ENCODE results near the gene SERPINE1.
"Not testable (repeated sequence)": the region's sequence is repeated elsewhere in the genome, so short reads cannot be mapped to it uniquely, and the experiment has no call there.

Gene SERPINE1

DNA sequence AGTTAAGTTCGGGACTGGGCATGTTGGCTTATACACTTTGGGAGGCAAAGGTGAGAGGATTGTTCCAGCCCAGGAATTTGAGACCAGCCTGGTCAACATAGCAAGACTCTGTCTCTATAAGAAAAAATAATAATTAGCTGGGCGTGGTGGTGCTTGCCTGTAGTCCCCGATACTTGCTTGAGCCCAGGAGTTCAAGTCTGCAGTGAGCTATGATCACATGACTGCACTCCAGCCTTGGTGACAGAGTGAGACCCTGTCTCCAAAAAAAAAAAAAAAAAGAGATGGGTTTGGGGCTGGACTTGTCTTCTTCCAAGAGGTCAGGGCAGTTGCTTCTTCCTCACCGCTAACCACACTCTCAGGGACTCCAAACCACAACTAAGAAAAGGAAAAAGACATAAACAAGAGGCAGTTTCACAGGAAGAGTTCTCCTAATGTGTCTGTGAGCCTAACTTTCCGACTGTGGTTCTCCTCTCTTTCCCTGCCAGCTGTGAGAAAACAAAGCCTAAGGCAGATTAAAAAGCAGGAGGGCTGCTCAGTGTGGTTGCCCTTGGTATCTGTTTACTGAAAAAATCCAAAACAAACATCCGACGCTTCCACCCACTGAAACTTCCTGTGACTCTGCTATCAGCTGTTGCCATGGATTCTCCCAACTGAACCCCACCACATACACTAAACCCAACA, 2.4 kb upstream of the SERPINE1 start:
- peak; percentile 90 for DNase-seq (ENCODE audit: low spot score)

DNA sequence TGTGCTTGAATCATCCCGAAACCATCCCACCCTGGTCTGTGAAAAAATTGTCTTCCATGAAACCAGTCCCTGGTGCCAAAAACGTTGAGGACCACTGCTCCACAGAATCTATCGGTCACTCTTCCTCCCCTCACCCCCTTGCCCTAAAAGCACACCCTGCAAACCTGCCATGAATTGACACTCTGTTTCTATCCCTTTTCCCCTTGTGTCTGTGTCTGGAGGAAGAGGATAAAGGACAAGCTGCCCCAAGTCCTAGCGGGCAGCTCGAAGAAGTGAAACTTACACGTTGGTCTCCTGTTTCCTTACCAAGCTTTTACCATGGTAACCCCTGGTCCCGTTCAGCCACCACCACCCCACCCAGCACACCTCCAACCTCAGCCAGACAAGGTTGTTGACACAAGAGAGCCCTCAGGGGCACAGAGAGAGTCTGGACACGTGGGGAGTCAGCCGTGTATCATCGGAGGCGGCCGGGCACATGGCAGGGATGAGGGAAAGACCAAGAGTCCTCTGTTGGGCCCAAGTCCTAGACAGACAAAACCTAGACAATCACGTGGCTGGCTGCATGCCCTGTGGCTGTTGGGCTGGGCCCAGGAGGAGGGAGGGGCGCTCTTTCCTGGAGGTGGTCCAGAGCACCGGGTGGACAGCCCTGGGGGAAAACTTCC, 784 bp upstream of the SERPINE1 start:
- peak; percentile 82 for DNase-seq (ENCODE audit: low spot score)

DNA sequence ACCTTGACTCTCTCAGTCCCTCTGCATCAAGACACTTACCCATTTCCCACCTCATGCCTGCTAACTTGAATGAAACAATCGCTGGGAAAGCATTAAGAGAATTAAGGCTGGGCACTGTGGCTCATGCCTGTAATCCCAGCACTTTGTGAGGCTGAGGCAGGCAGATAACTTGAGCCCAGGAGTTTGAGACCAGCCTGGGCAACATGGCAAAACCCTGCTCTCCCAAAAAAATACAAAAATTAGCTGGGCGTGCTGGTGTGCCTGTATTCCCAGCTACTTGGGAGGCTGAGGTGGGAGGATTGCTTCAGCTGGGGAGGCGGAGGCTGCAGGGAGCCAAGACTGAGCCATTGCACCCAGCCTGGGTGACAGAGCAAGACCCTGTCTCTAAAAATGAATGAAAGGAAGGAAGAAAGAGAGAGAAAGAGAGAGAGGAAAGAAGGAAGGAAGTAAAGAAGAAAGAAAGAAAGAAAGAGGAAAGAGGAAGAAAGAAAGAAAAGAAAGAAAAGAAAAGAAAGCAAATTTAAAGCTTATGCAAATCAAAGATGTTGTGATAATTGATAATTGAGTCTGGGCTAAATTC, 646 bp downstream of the SERPINE1 start:
- no peak for DNase-seq (ENCODE audit: low spot score)

DNA sequence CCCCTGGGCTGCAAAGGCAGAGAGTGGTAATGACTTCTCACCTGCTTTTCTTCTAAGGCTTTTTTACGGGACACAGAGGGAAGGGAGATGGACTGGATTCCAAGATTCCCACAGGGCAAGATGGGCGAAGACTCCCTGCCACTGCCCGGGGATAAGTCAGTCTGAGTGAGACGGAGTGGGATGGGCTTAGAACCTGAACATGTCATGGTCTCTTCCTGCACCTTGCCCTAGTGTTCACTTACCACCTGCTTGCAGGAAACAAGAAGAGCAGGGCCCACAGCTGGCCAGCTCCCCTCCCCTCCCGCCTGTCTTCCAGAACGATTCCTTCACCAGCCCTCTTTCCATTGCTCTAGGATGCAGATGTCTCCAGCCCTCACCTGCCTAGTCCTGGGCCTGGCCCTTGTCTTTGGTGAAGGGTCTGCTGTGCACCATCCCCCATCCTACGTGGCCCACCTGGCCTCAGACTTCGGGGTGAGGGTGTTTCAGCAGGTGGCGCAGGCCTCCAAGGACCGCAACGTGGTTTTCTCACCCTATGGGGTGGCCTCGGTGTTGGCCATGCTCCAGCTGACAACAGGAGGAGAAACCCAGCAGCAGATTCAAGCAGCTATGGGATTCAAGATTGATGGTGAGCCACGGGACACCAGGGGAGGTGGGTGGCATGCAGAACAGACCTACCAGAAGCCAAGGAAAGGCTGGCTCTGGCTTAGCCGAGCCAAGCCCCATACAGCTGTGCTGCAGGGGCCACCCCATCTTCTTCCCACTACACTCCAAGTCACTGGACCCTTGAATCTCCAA, 1.3 kb downstream of the SERPINE1 start:
- DNase-seq (ENCODE audit: low spot score), result no peak

DNA sequence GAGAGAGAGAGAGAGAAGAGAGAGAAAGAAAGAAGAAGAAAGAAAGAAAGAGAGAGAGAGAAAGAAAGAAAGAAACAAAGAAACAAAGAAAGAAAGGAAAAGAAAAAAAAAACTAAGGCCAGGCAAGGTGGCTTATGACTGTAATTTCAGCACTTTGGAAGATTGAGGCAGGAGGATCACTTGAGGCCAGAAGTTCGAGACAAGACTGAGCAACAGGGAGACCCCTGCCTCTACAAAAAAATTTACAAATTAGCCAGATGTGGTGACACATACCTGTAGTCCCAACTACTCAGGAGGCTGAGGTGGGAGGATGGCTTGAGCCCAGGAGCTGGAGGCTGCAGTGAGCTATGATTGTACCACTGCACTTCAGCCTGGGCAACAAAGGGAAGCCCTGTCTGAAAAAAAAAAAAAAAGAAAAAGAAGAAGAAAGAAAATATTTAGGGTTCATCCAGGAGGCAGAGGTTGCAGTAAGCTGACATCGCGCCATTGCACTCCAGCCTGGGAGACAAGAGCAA, 2.8 kb downstream of the SERPINE1 start:
- no peak for DNase-seq (ENCODE audit: low spot score)

DNA sequence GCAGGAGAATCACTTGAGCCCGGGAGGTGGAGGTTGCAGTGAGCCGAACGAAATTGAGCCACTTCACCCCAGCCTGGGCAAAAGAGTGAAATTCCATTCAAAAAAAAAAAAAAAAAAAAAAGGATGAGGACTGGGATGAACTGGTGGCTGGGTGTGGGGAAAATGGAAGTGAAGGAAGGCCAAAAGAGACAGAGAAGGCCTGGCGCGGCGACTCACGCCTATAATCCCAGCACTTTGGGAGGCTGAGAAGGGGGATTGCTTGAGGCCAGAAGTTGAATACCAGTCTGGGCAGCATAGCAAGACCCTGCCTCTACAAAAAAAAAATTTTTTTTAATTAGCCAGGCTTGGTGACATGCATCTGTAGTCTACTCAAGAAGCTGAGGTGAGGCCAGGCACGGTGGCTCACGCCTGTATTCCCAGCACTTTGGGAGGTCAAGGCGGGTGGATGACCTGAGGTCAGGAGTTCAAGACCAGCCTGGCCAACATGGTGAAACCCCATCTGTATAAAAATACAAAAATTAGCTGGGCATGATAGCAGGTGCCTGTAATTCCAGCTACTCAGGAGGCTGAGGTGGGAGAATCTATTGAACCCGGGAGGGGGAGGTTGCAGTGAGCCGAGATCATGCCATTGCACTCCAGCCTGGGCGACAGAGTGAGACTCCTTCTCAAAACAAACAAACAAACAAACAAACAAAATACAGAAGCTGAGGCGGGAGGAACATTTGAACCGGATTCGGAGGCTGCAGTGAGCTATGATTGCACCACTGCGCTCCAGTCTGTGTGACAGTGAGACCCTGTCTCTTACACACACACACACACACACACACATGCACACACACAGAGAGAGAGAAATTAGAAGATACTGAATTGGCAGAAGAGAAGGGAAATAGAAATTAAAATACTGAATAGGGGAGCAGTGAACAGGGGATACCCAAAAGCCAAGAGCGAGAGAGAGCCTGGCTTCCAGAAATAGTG, 6.0 kb downstream of the SERPINE1 start:
- not testable (repeated sequence) for DNase-seq (ENCODE audit: low spot score)

DNA sequence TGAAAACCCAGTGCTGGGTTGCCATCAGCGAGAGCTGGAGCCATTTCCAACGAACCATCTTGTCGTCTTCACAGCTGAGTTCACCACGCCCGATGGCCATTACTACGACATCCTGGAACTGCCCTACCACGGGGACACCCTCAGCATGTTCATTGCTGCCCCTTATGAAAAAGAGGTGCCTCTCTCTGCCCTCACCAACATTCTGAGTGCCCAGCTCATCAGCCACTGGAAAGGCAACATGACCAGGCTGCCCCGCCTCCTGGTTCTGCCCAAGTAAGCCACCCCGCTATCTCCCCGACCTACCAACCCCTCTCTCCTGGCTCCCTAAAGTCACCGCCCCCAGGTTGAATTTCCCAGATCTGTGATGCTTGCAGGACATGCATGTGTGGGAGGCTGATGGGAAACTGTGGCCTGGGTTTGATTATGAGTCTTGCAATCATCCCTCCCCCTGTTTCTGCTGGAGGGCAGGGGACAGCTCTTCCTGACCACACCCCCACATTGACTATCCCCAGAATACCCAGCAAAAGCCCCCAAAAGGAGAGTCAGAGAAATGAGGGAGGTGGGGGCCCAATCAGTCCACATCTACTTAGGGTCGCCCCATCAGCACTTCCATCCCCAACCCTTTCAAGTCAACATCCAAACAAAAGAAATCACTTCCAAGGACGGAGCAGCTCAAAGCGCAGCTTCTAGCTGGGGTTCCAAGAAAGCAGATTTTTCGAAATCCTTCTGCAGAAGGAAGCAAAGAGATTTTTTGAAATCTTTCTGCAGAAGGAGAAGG, 6.9 kb downstream of the SERPINE1 start:
- DNase-seq (ENCODE audit: low spot score), result no peak

DNA sequence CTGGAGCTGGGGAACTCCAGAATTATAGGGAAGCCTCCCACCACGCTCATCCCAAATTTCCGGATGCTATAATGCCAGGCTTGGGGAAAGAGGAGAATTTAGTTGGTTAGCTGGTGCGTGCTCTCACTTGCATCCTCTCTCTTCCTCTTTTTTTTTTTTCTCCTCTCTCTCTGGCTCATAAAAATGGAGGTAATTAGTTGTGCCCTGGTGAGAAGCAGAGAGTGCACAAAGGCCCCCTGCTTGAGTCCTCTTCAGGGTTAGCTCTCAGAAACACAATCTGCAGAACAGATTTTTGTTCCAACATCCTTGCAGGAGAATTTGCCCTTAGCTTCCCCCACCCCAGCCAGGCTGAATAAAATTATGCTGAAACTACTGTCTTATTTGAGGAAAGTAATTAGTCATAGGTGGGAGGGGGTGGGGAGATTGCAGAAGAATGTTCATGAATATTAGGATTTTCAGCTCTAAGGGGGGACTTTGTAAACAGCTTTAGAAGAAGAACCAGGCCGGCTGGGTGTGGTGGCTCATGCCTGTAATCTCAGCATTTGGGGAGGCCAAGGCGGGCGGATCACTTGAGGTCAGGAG, 7.6 kb downstream of the SERPINE1 start:
- DNase-seq (ENCODE audit: low spot score), result no peak

DNA sequence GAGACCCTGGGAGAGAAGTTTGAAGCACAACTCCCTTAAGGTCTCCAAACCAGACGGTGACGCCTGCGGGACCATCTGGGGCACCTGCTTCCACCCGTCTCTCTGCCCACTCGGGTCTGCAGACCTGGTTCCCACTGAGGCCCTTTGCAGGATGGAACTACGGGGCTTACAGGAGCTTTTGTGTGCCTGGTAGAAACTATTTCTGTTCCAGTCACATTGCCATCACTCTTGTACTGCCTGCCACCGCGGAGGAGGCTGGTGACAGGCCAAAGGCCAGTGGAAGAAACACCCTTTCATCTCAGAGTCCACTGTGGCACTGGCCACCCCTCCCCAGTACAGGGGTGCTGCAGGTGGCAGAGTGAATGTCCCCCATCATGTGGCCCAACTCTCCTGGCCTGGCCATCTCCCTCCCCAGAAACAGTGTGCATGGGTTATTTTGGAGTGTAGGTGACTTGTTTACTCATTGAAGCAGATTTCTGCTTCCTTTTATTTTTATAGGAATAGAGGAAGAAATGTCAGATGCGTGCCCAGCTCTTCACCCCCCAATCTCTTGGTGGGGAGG, 10.8 kb downstream of the SERPINE1 start:
- no peak for DNase-seq (ENCODE audit: low spot score)

DNA sequence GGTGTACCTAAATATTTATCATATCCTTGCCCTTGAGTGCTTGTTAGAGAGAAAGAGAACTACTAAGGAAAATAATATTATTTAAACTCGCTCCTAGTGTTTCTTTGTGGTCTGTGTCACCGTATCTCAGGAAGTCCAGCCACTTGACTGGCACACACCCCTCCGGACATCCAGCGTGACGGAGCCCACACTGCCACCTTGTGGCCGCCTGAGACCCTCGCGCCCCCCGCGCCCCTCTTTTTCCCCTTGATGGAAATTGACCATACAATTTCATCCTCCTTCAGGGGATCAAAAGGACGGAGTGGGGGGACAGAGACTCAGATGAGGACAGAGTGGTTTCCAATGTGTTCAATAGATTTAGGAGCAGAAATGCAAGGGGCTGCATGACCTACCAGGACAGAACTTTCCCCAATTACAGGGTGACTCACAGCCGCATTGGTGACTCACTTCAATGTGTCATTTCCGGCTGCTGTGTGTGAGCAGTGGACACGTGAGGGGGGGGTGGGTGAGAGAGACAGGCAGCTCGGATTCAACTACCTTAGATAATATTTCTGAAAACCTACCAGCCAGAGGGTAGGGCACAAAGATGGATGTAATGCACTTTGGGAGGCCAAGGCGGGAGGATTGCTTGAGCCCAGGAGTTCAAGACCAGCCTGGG, 11.4 kb downstream of the SERPINE1 start:
- peak; percentile 94 for DNase-seq (ENCODE audit: low spot score)

- DNase-seq (ENCODE audit: low spot score), result peak; percentile 83
Observed at GRCh38 chr7:101140339-101140699, 13.4 kb downstream of the SERPINE1 start.

DNA sequence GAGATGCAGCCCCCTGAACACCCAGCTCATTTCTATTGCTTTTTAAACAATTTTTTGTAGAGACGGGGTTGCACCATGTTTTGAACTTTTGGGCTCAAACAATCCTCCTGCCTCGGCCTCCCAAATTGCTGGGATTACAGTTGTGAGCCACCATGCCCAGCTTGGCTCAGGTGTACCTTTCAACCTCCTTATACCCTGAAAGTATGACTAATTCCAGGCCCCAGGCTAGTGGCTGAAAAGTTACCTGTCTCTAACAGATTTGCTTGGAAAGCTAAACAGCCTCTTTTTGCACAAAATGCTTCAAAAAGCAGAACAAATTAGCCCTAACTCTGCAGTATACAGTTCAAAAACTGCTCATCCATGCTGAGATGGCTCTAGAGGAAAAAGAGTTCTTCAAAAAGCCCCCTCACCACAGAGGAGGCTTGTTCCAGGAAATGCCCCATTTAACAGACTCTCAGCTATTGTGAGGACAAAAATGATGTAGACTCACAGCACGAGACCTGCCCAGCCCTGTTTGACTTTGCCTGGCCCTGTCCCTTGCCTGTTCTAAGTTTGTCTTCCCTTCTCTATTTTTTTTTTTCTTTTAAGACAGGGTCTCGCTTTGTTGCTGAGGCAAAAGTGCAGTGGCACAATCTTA, 14.0 kb downstream of the SERPINE1 start:
- DNase-seq (ENCODE audit: low spot score), result no peak

DNA sequence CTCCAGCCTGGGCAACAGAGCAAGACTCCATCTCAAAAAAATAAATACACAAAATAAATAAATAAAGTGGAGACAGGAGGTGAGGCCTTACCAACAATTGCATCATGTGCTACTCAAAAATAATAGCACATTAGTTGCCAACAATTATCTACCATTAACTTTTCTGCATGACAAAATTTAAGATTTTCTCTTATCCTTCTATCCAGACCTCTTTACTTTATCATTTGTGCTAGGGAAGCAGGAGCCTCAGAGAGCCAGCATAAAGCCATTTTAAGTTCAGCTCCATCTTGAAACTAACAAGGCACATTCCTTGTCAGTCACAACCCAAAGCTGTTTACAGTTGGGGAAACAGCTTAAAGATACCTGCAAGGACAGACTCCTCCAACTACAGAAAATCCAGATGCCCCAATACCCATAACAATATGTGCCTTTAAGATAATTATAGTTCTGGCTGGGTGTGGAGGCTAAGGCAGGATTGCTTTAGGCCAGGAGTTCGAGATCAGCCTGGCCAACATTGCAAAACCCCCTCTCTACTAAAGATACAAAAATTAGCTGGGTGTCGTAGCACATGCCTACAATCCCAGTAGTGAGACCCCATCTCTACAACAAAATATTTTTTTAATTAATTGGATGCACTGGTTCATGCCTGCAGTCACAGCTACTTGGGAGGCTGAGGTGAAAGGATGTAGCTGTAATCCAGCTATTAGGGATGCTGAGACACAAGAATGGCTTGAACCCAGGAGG, 25.2 kb downstream of the SERPINE1 start:
- no peak for DNase-seq (ENCODE audit: low spot score)

- peak; percentile 100 for DNase-seq (ENCODE audit: low spot score)
Observed at GRCh38 chr7:101153969-101154692, 27.2 kb downstream of the SERPINE1 start, which contains the start of gene AP1S1. Gene AP1S1, plus strand, starts transcription at chr7:101154476. Its CDS starts 39 bp downstream, at chr7:101154515.

- DNase-seq (ENCODE audit: low spot score), result no peak
Observed at GRCh38 chr7:101154693-101155102, 27.8 kb downstream of the SERPINE1 start.

GRCh38 chr7:101155303-101155702, 28.4 kb downstream of the SERPINE1 start:
- no peak for DNase-seq (ENCODE audit: low spot score)

DNA sequence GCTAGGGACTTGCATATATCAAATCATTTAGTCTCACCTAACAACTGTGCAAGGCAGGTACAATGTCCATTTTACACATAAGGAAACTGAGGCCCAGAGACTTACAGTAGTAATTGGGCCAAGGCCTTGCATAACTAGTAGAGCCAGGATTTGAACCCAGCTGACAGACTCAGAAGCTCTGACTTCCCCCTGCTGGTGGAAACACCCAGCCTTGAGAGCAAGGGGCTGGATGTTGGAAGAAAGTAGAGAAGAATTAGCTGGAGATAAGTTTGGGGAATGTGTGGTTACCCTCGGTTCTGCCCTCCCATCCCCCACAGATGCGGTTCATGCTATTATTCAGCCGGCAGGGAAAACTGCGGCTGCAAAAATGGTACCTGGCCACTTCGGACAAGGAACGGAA, 29.4 kb downstream of the SERPINE1 start:
- no peak for DNase-seq (ENCODE audit: low spot score)
